ENCODE data around the gene APC2.

APC2 gene

GRCh38 chr19:1424192-1424955 is 25.5 kb upstream of the APC2 start:
- Histone ChIP-seq H3K9me3 (ENCODE audit: control insufficient read depth in 2 of 2, low read length in 2 of 2) (no peaks in the 10 kb centered on the region), H3K9ac (ENCODE audit: low read length in 2 of 2) (no peak overlapping the region), H3K4me1 (ENCODE audit: control insufficient read depth, insufficient read depth, low read length) (no peaks in the 10 kb centered on the region), H3K27ac (ENCODE audit: low read length) (no peak overlapping the region), H3K27me3 (ENCODE audit: control insufficient read depth in 1 of 2, insufficient read depth in 2 of 2, low read length in 2 of 2) (no peaks in the 10 kb centered on the region), H3K36me3 (ENCODE audit: control insufficient read depth in 2 of 2, insufficient read depth in 2 of 2, low read length in 2 of 2) (peaks cover 50 to 58% of the 10 kb centered on the region in 2 donors), H3K4me3 (ENCODE audit: low read length in 2 of 2) (no peak overlapping the region)

- H3K27ac ChIP-seq (ENCODE audit: low read length), result no peak overlapping the region
- no peaks in the 10 kb centered on the region for H3K4me1 ChIP-seq (ENCODE audit: control insufficient read depth, insufficient read depth, low read length)
- H3K36me3 ChIP-seq (ENCODE audit: control insufficient read depth in 2 of 2, insufficient read depth in 2 of 2, low read length in 2 of 2), result peaks cover 46 to 57% of the 10 kb centered on the region in 2 donors
- no peak overlapping the region for H3K9ac ChIP-seq (ENCODE audit: low read length in 2 of 2)
- no peak overlapping the region for H3K4me3 ChIP-seq (ENCODE audit: low read length in 2 of 2)
- H3K27me3 ChIP-seq (ENCODE audit: control insufficient read depth in 1 of 2, insufficient read depth in 2 of 2, low read length in 2 of 2), result no peaks in the 10 kb centered on the region
- no peaks in the 10 kb centered on the region for H3K9me3 ChIP-seq (ENCODE audit: control insufficient read depth in 2 of 2, low read length in 2 of 2)
Measured at GRCh38 chr19:1425102-1425837, 24.7 kb upstream of the APC2 start.

- no peaks in the 10 kb centered on the region for H3K4me1 ChIP-seq (ENCODE audit: control insufficient read depth, insufficient read depth, low read length)
- no peak overlapping the region for H3K9ac ChIP-seq (ENCODE audit: low read length in 2 of 2)
- no peak overlapping the region for H3K27ac ChIP-seq (ENCODE audit: low read length)
- peaks cover 42 to 53% of the 10 kb centered on the region in 2 donors for H3K36me3 ChIP-seq (ENCODE audit: control insufficient read depth in 2 of 2, insufficient read depth in 2 of 2, low read length in 2 of 2)
- no peaks in the 10 kb centered on the region for H3K27me3 ChIP-seq (ENCODE audit: control insufficient read depth in 1 of 2, insufficient read depth in 2 of 2, low read length in 2 of 2)
- no peaks in the 10 kb centered on the region for H3K9me3 ChIP-seq (ENCODE audit: control insufficient read depth in 2 of 2, low read length in 2 of 2)
- no peak overlapping the region for H3K4me3 ChIP-seq (ENCODE audit: low read length in 2 of 2)
Measured at GRCh38 chr19:1425902-1426301, 24.0 kb upstream of the APC2 start.

- Histone ChIP-seq H3K4me1 (ENCODE audit: control insufficient read depth, insufficient read depth, low read length) (no peaks in the 10 kb centered on the region), H3K4me3 (ENCODE audit: low read length in 2 of 2) (no peak overlapping the region), H3K9ac (ENCODE audit: low read length in 2 of 2) (no peak overlapping the region), H3K27ac (ENCODE audit: low read length) (no peak overlapping the region), H3K9me3 (ENCODE audit: control insufficient read depth in 2 of 2, low read length in 2 of 2) (no peaks in the 10 kb centered on the region), H3K27me3 (ENCODE audit: control insufficient read depth in 1 of 2, insufficient read depth in 2 of 2, low read length in 2 of 2) (no peaks in the 10 kb centered on the region), H3K36me3 (ENCODE audit: control insufficient read depth in 2 of 2, insufficient read depth in 2 of 2, low read length in 2 of 2) (peaks cover 43 to 49% of the 10 kb centered on the region in 2 donors)
Measured at GRCh38 chr19:1426736-1427135, 23.2 kb upstream of the APC2 start.

GRCh38 chr19:1427221-1427920 is 22.6 kb upstream of the APC2 start:
- Histone ChIP-seq H3K9ac (ENCODE audit: low read length in 2 of 2) (no peak overlapping the region), H3K27ac (ENCODE audit: low read length) (no peak overlapping the region), H3K27me3 (ENCODE audit: control insufficient read depth in 1 of 2, insufficient read depth in 2 of 2, low read length in 2 of 2) (no peaks in the 10 kb centered on the region), H3K36me3 (ENCODE audit: control insufficient read depth in 2 of 2, insufficient read depth in 2 of 2, low read length in 2 of 2) (peaks cover 43 to 46% of the 10 kb centered on the region in 2 donors), H3K4me3 (ENCODE audit: low read length in 2 of 2) (no peak overlapping the region), H3K9me3 (ENCODE audit: control insufficient read depth in 2 of 2, low read length in 2 of 2) (no peaks in the 10 kb centered on the region), H3K4me1 (ENCODE audit: control insufficient read depth, insufficient read depth, low read length) (no peaks in the 10 kb centered on the region)

GRCh38 chr19:1428738-1429391 is 21.1 kb upstream of the APC2 start:
- H3K27me3 ChIP-seq (ENCODE audit: control insufficient read depth in 1 of 2, insufficient read depth in 2 of 2, low read length in 2 of 2), result no peaks in the 10 kb centered on the region
- peaks cover 37 to 44% of the 10 kb centered on the region in 2 donors for H3K36me3 ChIP-seq (ENCODE audit: control insufficient read depth in 2 of 2, insufficient read depth in 2 of 2, low read length in 2 of 2)
- H3K9me3 ChIP-seq (ENCODE audit: control insufficient read depth in 2 of 2, low read length in 2 of 2), result no peaks in the 10 kb centered on the region
- peaks cover under 1% of the 10 kb centered on the region for H3K4me1 ChIP-seq (ENCODE audit: control insufficient read depth, insufficient read depth, low read length)
- no peak overlapping the region for H3K4me3 ChIP-seq (ENCODE audit: low read length in 2 of 2)
- no peak overlapping the region for H3K27ac ChIP-seq (ENCODE audit: low read length)
- H3K9ac ChIP-seq (ENCODE audit: low read length in 2 of 2), result no peak overlapping the region

GRCh38 chr19:1429750-1430149 is 20.2 kb upstream of the APC2 start:
- H3K9ac ChIP-seq (ENCODE audit: low read length in 2 of 2), result no peak overlapping the region
- peaks cover 3% of the 10 kb centered on the region for H3K4me1 ChIP-seq (ENCODE audit: control insufficient read depth, insufficient read depth, low read length)
- H3K36me3 ChIP-seq (ENCODE audit: control insufficient read depth in 2 of 2, insufficient read depth in 2 of 2, low read length in 2 of 2), result peaks cover 34 to 40% of the 10 kb centered on the region in 2 donors
- H3K9me3 ChIP-seq (ENCODE audit: control insufficient read depth in 2 of 2, low read length in 2 of 2), result no peaks in the 10 kb centered on the region
- no peak overlapping the region for H3K4me3 ChIP-seq (ENCODE audit: low read length in 2 of 2)
- no peak overlapping the region for H3K27ac ChIP-seq (ENCODE audit: low read length)
- H3K27me3 ChIP-seq (ENCODE audit: control insufficient read depth in 1 of 2, insufficient read depth in 2 of 2, low read length in 2 of 2), result no peaks in the 10 kb centered on the region

- Histone ChIP-seq H3K36me3 (ENCODE audit: control insufficient read depth in 2 of 2, insufficient read depth in 2 of 2, low read length in 2 of 2) (peaks cover 31 to 38% of the 10 kb centered on the region in 2 donors), H3K27ac (ENCODE audit: low read length) (no peak overlapping the region), H3K9ac (ENCODE audit: low read length in 2 of 2) (no peak overlapping the region), H3K9me3 (ENCODE audit: control insufficient read depth in 2 of 2, low read length in 2 of 2) (no peaks in the 10 kb centered on the region), H3K4me1 (ENCODE audit: control insufficient read depth, insufficient read depth, low read length) (peaks cover 3% of the 10 kb centered on the region), H3K4me3 (ENCODE audit: low read length in 2 of 2) (no peak overlapping the region), H3K27me3 (ENCODE audit: control insufficient read depth in 1 of 2, insufficient read depth in 2 of 2, low read length in 2 of 2) (no peaks in the 10 kb centered on the region)
Measured at GRCh38 chr19:1430246-1430645, 19.7 kb upstream of the APC2 start.

- peaks cover 28 to 40% of the 10 kb centered on the region in 2 donors for H3K36me3 ChIP-seq (ENCODE audit: control insufficient read depth in 2 of 2, insufficient read depth in 2 of 2, low read length in 2 of 2)
- H3K9ac ChIP-seq (ENCODE audit: low read length in 2 of 2), result no peak overlapping the region
- no peaks in the 10 kb centered on the region for H3K27me3 ChIP-seq (ENCODE audit: control insufficient read depth in 1 of 2, insufficient read depth in 2 of 2, low read length in 2 of 2)
- H3K4me3 ChIP-seq (ENCODE audit: low read length in 2 of 2), result no peak overlapping the region
- H3K27ac ChIP-seq (ENCODE audit: low read length), result no peak overlapping the region
- H3K4me1 ChIP-seq (ENCODE audit: control insufficient read depth, insufficient read depth, low read length), result peaks cover 3% of the 10 kb centered on the region
- H3K9me3 ChIP-seq (ENCODE audit: control insufficient read depth in 2 of 2, low read length in 2 of 2), result no peaks in the 10 kb centered on the region
Measured at GRCh38 chr19:1431759-1432506, 18.0 kb upstream of the APC2 start.

- Histone ChIP-seq H3K4me3 (ENCODE audit: low read length in 2 of 2) (no peak overlapping the region), H3K36me3 (ENCODE audit: control insufficient read depth in 2 of 2, insufficient read depth in 2 of 2, low read length in 2 of 2) (peaks cover 26 to 35% of the 10 kb centered on the region in 2 donors), H3K9me3 (ENCODE audit: control insufficient read depth in 2 of 2, low read length in 2 of 2) (no peaks in the 10 kb centered on the region), H3K9ac (ENCODE audit: low read length in 2 of 2) (no peak overlapping the region), H3K27me3 (ENCODE audit: control insufficient read depth in 1 of 2, insufficient read depth in 2 of 2, low read length in 2 of 2) (no peaks in the 10 kb centered on the region), H3K27ac (ENCODE audit: low read length) (no peak overlapping the region), H3K4me1 (ENCODE audit: control insufficient read depth, insufficient read depth, low read length) (peaks cover 3% of the 10 kb centered on the region)
Measured at GRCh38 chr19:1432507-1432887, 17.4 kb upstream of the APC2 start.
